KMS-11 (cell line): ENCODE measurements around the gene HIRA.

Experiments
- H2AFZ ChIP-seq: fragments of 200-600 bp; sonication (generic); 2 replicates; pipeline ENCODE4 v1.6.1; 2016; ENCODE audit warnings: antibody characterized with exemption, mixed run types, low read depth
- H3K27ac ChIP-seq: fragments of 200-600 bp; sonication (generic); 2 replicates; pipeline ENCODE4 v1.6.1; 2016; ENCODE audit warnings: mild to moderate bottlenecking, mixed run types
- H3K27me3 ChIP-seq: fragments of 200-600 bp; sonication (generic); 2 replicates; pipeline ENCODE4 v1.6.1; 2017; ENCODE audit warnings: mild to moderate bottlenecking, low read depth, mixed run types, moderate library complexity; ENCODE audit not compliant: insufficient read depth
- H3K36me3 ChIP-seq: fragments of 200-600 bp; sonication (generic); 2 replicates; pipeline ENCODE4 v1.6.1; 2017; ENCODE audit warnings: mild to moderate bottlenecking, mixed run types; ENCODE audit not compliant: insufficient read depth
- H3K4me1 ChIP-seq: fragments of 200-600 bp; sonication (generic); 2 replicates; pipeline ENCODE4 v1.6.1; 2016; ENCODE audit warnings: mild to moderate bottlenecking, low read depth, mixed run types; ENCODE audit not compliant: poor library complexity, severe bottlenecking
- H3K4me2 ChIP-seq: fragments of 200-600 bp; sonication (generic); 2 replicates; pipeline ENCODE4 v1.7.0; 2016; ENCODE audit warnings: mild to moderate bottlenecking, mixed run types
- H3K4me3 ChIP-seq: fragments of 200-600 bp; sonication (generic); IDR thresholded peaks from 2 replicates; pipeline ENCODE4 v1.6.1; 2017; ENCODE audit warnings: low read depth, low read length, mixed read lengths; ENCODE audit not compliant: insufficient read depth
- H3K79me2 ChIP-seq: fragments of 200-600 bp; sonication (generic); 2 replicates; pipeline ENCODE4 v1.6.1; 2016; ENCODE audit warnings: low read depth, mixed run types; ENCODE audit not compliant: insufficient read depth
- H3K9ac ChIP-seq: fragments of 200-600 bp; sonication (generic); 2 replicates; pipeline ENCODE4 v1.6.1; 2016; ENCODE audit warnings: mild to moderate bottlenecking, mixed run types
- H4K20me1 ChIP-seq: fragments of 200-600 bp; sonication (generic); 2 replicates; pipeline ENCODE4 v1.6.1; 2016; ENCODE audit warnings: mild to moderate bottlenecking, mixed run types; ENCODE audit not compliant: insufficient read depth
- TF ChIP-seq, protein P1 (sequence below): fragments of 200-600 bp; sonication (generic); conservative IDR thresholded peaks from 2 replicates; pipeline ENCODE4 v1.6.1; 2017; ENCODE audit warnings: low read depth, mild to moderate bottlenecking, antibody characterized with exemption, low read length, moderate library complexity, mixed read lengths

Gene HIRA

DNA sequence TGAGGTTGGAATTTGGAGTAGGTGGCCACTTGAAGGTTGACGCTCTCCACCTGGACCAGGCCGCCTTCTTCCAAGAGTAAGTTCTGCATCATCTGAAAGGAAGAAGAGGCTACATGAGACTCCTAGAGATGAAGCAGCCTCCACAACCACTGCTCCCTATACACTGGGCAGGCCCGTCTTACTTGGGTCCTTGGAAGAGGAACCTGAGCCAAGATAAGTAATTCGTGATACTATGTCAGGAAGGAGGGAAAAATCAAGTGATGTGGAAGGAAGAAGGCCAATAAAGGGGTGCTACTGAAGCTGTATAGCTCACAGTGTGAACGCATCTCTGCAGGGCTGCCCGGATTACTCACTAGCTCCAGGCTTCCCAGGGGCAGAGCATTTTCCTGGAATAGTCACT, 36.4 kb upstream of the HIRA start:
- Histone ChIP-seq H3K4me1 (peaks cover 9% of the 10 kb centered on the region), H3K79me2 (0 out of 2 replicates have a peak, but pooled peaks cover 4% of the 10 kb centered on the region), H3K27me3 (no peaks in the 10 kb centered on the region), H3K4me2 (no peak overlapping the region), H3K36me3 (no peaks in the 10 kb centered on the region), H2AFZ (no peak overlapping the region), H3K27ac (no peak overlapping the region), H4K20me1 (no peaks in the 10 kb centered on the region), H3K4me3 (no peak overlapping the region), H3K9ac (no peak overlapping the region)
- TF ChIP-seq, protein P1, sequence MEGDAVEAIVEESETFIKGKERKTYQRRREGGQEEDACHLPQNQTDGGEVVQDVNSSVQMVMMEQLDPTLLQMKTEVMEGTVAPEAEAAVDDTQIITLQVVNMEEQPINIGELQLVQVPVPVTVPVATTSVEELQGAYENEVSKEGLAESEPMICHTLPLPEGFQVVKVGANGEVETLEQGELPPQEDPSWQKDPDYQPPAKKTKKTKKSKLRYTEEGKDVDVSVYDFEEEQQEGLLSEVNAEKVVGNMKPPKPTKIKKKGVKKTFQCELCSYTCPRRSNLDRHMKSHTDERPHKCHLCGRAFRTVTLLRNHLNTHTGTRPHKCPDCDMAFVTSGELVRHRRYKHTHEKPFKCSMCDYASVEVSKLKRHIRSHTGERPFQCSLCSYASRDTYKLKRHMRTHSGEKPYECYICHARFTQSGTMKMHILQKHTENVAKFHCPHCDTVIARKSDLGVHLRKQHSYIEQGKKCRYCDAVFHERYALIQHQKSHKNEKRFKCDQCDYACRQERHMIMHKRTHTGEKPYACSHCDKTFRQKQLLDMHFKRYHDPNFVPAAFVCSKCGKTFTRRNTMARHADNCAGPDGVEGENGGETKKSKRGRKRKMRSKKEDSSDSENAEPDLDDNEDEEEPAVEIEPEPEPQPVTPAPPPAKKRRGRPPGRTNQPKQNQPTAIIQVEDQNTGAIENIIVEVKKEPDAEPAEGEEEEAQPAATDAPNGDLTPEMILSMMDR = no peak

- Histone ChIP-seq H3K79me2 (no peaks in the 10 kb centered on the region), H3K36me3 (no peaks in the 10 kb centered on the region), H2AFZ (no peak overlapping the region), H3K4me3 (no peak overlapping the region), H3K4me2 (no peak overlapping the region), H3K4me1 (peaks cover 4% of the 10 kb centered on the region), H3K27me3 (no peaks in the 10 kb centered on the region), H3K9ac (no peak overlapping the region), H4K20me1 (no peaks in the 10 kb centered on the region), H3K27ac (no peak overlapping the region)
- TF ChIP-seq, protein P1 = no peak
Observed at GRCh38 chr22:19466848-19467752, 35.6 kb upstream of the HIRA start.

GRCh38 chr22:19466126-19466716, 34.7 kb upstream of the HIRA start:
- Histone ChIP-seq H3K4me1 (no peaks in the 10 kb centered on the region), H4K20me1 (no peaks in the 10 kb centered on the region), H3K79me2 (no peaks in the 10 kb centered on the region), H3K27me3 (no peaks in the 10 kb centered on the region), H3K4me2 (no peak overlapping the region), H2AFZ (no peak overlapping the region), H3K9ac (no peak overlapping the region), H3K36me3 (no peaks in the 10 kb centered on the region), H3K27ac (no peak overlapping the region), H3K4me3 (no peak overlapping the region)
- TF ChIP-seq, protein P1 = no peak

GRCh38 chr22:19464975-19465374, 33.4 kb upstream of the HIRA start:
- Histone ChIP-seq H2AFZ (no peak overlapping the region), H3K36me3 (no peaks in the 10 kb centered on the region), H3K4me3 (no peak overlapping the region), H3K4me1 (no peaks in the 10 kb centered on the region), H3K79me2 (no peaks in the 10 kb centered on the region), H3K27me3 (no peaks in the 10 kb centered on the region), H4K20me1 (no peaks in the 10 kb centered on the region), H3K27ac (no peak overlapping the region), H3K9ac (no peak overlapping the region), H3K4me2 (no peak overlapping the region)
- TF ChIP-seq, protein P1 = no peak
